Diencephalon (tissue), 1 donor: ENCODE data around the gene CYP4X1. TPM values are rescaled to one million over a fixed set of nuclear protein-coding genes. Genes with fewer than 3 reads are reported as not detected.

Experiments
- small RNA-seq: library from RNA; depleted of rRNA; stranded (forward); fragments of <200 nt; gene quantifications from one replicate; pipeline ENCODE3, GENCODE V24; 2014
- total RNA-seq: library from RNA; depleted of rRNA; stranded (reverse); fragments of >200 nt; gene quantifications from one replicate; pipeline ENCODE4 v1.2.3, GENCODE V29; 2014

Gene CYP4X1, protein sequence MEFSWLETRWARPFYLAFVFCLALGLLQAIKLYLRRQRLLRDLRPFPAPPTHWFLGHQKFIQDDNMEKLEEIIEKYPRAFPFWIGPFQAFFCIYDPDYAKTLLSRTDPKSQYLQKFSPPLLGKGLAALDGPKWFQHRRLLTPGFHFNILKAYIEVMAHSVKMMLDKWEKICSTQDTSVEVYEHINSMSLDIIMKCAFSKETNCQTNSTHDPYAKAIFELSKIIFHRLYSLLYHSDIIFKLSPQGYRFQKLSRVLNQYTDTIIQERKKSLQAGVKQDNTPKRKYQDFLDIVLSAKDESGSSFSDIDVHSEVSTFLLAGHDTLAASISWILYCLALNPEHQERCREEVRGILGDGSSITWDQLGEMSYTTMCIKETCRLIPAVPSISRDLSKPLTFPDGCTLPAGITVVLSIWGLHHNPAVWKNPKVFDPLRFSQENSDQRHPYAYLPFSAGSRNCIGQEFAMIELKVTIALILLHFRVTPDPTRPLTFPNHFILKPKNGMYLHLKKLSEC
- total RNA-seq, result 26.1 TPM

GRCh38 chr1:47023268-47024140 lies at the start of gene CYP4X1:
CYP4X1 (plus strand) TSS chr1:47023669; CDS start chr1:47023818, 149 bp downstream.

DNA sequence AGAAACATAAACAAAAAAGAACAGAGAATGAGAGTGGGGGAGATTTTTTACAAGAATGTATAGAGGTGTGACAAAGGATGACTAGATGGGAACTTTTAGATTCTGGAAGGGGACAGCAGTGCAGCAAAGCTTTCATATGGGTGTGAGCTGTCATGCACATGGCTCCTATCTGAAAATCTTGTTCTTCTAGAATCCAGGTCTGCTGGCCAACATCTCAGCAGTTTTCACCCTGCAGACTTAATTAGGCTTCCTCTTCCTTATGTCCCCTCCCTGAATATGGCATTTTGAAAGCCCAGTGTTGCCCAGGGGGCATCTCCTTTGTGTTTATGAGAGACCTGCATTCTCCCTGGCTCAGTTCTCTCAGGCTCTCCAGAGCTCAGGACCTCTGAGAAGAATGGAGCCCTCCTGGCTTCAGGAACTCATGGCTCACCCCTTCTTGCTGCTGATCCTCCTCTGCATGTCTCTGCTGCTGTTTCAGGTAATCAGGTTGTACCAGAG lies 43.7 kb downstream of the CYP4X1 start, which contains the start of gene CYP4Z1:
CYP4Z1 (plus strand) TSS at position 135 of the 498 bp plus-strand sequence; CDS start at position 395, 260 bp downstream.

Small RNA genes lying within 50 kb of the gene (small RNA-seq; reads per million reads assigned to genes)
- gene CYP4A27P (not detected), gene CYP4A43P (not detected), gene CYP4A44P (not detected)

Other genes starting within 250 kb of the CYP4X1 start
- gene CYP4B1, start 224.6 kb upstream of the CYP4X1 start, total RNA-seq, result not detected
- gene CYP4A11, start 82.2 kb upstream of the CYP4X1 start, total RNA-seq, result 0.23 TPM
- 0.92 TPM for gene CYP4Z1, start 43.6 kb downstream of the CYP4X1 start, total RNA-seq
- gene CYP4A22, start 113.8 kb downstream of the CYP4X1 start, total RNA-seq, result not detected
- gene PDZK1IP1, start 166.4 kb downstream of the CYP4X1 start, total RNA-seq, result not detected
- 5.8 TPM for gene TAL1, start 208.6 kb downstream of the CYP4X1 start, total RNA-seq